GM12892 (cell line): ENCODE measurements around the gene HSPH1.

Experiments
- POLR2A ChIP-seq: IDR thresholded peaks from 2 replicates; pipeline ENCODE4 v1.6.1; 2011; ENCODE audit warnings: low read depth, low read length, control low read depth
- POLR2AphosphoS5 ChIP-seq: IDR thresholded peaks from 2 replicates; pipeline ENCODE4 v1.6.1; 2011; ENCODE audit warnings: low read depth, low read length, control low read depth
- TAF1 ChIP-seq: IDR thresholded peaks from 2 replicates; pipeline ENCODE4 v1.6.1; 2011; ENCODE audit warnings: low read depth, mild to moderate bottlenecking, control low read depth, low read length, borderline replicate concordance

- TF ChIP-seq TAF1 (no peak), POLR2A (no peak), POLR2AphosphoS5 (no peak)
Measured at GRCh38 chr13:31122544-31123260, 39.0 kb downstream of the HSPH1 start.
